ENCODE measurements around the gene COL4A2.

The COL4A2 gene

GRCh38 chr13:110323172-110323891, 16.2 kb downstream of the COL4A2 start:
- no peak for DNase-seq

DNA sequence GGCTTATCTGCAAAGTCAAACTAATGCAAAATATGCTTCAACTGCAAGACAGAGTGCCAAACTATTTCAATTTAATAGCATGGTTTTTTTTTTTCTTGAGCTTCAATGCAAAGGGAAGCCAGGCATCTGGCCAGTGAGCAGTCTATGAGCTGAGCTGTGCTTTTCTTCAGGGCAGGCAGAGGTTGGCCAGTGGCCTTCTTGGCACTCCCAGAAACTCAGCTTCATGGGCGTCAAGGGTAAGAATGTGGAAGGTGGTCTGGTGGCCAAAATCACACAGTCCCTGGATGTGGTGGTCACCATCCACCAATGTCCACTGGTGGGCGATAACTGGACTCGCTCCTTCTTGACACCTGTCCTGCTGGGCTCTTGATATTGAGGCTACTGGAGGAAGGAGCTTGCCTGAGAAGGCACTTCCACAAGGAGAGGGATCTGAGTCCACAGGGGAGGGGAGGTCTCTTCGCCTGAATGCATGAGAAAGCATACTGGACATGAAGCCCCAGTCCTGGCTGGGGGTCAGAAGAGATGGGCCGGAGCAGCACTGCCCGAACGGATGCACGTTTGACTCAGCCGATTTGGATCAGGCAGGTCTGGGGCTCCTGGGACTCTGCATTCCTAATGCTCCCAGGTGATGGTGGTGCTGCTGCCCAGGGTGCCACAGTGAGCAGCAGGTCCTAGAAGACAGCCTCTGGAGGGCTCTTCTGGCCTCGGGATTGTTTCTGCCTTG, 17.1 kb downstream of the COL4A2 start:
- DNase-seq: no peak

DNA sequence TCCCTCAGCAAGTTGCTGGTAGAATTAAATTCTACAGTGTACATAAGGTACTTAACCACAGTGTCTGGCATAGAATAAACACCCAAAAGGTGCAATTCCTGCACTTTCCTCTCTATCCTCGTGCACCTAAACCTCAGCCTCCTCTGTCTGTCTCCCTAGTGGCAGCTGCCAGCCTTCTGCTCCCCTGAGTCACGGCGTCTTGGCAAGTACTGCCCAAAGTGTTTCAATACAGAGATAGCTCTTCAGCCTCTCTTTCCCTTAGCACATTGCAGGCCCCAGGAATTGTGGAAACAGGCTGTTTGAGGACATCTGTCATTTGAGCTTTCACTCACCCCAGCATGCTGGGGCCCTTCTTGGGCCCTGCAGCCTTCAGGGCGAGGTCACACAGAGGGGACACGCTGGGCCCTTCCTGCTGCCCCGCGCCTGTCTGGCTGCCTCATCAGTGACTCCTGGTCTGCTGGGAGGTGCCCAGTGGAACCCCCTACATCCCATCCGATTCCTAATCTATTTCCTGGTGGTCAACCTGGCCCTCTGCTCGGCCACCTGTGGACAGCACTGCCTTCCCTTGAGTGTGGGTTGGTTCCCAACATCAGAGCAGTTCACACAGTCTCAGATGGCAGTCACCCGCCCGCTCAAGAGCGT, 19.3 kb downstream of the COL4A2 start:
- DNase-seq: no peak

DNA sequence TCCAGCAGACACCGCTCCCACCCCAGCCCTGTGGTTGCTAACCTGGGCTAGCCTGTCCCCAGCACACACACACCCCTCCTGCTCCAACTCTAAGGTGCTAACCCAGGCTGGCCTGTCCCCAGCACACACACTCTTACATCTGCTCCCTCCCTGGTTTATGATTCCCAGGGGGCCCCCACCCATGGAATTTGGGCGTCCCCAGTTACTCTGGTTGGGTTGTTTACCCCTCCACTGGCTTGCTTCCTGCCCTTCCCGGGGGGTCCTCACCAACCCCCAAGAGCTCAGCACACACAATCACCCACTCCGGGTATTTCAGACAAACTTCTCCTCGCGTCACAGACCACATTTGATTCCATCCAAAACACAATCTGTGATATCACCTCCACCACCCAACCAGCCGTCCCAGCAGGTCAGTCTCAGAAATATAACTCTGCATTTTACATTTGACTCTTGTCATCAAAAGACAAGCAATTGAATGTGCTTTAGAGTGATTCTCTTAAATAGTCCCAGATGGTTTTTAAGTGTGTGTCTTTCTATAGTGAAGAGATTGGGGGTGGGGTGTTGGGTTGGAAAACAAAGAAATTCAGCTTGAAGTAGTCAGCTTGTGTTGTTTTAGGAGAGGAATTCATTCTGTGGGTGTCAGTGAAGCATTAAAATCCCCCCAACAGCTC, 20.1 kb downstream of the COL4A2 start:
- no peak for DNase-seq

DNA sequence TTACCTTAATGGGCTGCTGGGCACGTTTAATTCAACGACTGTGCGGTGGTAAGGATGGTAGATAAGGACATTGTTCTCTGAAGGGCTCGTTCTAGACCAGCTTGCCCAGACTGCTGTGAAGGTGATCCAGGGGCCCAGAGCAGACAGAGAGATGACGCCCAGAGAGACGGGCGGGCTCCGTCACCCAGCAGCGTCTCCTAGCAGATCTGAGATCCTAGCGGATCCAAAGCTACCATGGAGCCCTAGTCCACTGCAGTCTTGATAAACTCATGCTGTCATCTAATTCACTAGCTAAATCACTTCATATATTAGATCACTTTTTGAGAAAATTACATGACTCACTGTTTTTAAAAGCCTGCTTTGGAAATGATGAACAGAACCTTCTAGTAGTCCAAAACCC, 21.5 kb downstream of the COL4A2 start:
- DNase-seq: no peak

- DNase-seq: no peak
These were observed 22.2 kb downstream of the COL4A2 start for GRCh38 chr13:110329258-110329657.

DNA sequence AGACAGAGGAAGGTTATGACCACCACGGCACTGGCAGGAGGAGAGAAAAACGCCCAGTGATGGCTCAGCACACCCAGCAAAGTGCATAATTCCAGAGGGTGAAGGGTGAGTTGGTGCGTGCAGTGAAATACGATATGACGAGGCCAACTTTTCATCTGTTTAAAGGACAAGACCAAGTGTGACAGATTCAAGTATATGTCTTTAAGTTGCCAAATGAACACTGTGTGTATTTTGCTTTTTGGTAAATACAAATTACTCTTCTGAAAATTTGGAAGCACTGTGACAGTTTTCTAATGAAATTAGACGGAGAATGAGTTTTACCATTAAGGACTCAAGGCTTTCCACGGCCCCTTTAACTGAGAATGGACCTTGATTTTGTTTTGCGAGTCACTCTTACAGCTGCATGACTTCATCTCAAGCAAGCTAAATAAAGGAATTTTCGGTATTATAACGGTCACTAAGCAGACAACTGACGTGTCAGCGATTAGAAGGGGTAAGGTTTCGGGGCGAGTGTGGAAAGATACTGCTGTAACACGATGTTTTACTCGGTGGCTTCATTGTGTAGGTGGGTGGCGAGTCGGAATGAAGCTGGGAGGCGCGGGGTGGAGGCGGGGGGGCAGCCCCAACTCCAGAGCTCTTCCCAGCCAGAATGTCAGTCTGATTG, 22.8 kb downstream of the COL4A2 start:
- no peak for DNase-seq

DNA sequence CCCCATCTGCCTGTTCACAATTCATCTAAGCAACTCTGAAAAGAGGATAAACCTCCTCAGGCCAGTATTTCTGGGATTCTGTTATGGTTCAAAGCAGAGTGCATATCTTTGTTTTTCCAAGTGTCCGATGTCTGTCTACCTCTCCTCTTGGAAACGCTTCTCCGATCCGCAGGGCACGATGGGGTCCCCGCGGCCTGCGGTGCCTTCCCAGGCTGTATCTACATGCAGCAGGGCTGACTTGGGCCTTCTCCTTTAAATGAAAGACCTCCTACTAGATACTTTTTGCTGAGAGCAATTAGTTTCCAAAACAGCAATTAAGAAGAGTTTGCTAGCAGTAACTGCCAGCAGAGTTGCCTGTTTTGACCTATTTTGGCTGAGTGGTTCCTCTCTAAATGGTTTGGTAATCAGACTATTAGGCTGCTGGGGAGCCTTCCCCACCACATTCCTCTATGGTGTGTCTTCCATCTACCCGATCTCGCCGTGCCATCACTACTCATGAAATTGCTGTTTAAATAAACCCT, 23.5 kb downstream of the COL4A2 start:
- no peak for DNase-seq

DNA sequence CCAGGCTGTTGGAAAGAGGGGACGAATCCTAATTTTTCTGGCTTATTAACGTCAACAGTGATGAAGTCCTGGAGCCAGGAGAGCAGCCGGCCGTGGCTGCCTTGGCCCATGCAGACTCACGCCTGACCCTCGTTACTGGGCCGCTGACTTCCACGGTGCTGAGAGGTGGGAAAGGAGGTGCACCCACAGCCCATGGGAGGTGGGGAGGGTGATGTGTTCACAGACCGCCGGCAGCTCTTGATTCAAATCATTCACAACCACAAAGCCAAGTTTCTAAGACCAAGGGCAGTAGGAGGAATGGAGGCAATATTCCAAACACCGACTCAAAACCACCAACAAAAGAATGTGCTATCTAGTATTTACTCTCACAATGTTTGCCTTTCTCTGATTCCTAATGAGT, 24.3 kb downstream of the COL4A2 start:
- no peak for DNase-seq

GRCh38 chr13:110332750-110333149, 25.7 kb downstream of the COL4A2 start:
- DNase-seq: no peak

DNA sequence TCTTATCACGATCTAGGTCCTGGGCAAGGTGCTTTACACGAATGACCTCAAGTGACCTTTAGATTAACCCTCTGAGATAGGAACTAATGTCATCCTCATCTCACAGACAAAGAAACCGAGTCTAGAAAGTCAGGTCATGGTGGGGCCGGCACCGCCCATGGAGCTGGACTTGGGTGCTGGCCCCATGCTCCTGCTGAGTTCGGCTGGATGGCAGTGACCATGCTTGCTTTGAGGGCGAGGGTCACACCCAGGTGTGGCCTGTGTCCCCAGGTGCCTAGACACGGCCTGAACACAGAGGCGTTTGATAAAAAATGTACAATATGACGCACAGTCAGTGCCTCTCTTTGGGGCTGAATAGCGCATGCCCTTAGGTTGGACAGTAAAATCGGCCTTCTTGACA, 26.8 kb downstream of the COL4A2 start:
- no peak for DNase-seq

DNA sequence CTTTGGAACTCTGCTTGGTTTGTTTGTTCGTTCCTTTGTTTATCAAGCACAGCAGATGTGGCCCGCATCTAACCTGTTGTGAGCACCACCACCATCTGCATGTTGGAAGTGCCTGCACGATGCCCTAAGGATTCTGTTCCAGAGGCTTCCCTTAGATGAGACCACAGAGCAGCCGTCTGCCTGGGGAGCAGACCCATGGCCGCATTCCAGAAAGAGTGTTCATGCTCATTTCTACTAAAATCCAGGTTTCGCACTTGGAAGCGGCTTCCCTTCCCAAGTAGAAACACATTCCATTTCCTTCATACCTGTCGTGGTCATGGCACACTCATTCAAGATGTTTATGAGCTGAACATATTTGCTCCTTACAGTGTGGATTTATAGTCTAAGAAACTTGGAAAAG, 27.2 kb downstream of the COL4A2 start:
- DNase-seq: no peak

DNA sequence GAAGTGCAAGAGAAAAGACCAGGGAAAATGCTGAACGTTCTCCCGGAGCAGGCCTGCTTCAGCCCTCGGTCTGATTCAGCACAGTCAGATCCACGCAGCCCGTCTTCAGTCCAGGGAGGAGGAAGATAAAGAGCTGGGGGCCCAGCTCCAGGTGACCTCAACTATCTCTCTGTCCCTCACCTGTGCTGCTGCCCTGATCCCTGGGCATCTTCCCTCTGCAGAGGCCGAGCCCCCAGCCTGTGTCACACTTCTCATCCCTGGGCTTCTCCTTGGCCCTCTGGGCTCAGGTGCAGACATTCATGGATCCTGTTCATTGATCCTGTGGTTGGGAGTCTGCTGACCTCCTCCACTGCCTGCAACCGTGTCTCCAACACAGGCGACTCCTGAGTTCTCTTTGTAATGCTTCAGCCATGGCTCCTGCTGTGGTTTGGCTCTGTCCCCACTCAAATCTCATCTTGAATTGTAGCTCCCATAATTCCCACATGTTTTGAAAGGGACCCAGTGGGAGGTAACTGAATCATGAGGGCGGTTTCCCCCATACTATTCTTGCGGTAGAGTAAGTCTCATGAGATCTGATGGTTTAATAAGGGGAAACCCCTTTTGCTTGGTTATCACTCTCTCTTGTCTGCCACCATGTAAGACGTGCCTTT, 27.9 kb downstream of the COL4A2 start:
- DNase-seq: no peak

DNA sequence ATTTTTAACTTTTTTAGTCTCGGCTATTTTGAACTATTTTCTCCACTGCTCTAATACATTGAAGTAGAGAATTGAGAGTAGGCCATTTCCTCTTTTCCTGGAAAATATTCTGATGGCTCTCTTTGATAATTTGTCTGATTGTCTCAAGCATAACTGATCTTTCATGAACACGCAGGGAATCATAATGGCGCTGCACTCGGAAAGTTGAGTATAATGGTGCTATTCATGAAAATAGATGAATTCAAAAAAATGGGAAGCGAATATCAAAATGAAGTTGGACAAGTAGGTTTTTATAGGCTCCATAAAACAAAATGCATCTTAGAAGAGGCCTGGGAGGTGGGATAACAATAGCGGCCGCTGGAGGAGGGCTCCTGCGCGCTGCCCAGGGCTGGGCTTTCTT, 29.0 kb downstream of the COL4A2 start:
- no peak for DNase-seq

DNA sequence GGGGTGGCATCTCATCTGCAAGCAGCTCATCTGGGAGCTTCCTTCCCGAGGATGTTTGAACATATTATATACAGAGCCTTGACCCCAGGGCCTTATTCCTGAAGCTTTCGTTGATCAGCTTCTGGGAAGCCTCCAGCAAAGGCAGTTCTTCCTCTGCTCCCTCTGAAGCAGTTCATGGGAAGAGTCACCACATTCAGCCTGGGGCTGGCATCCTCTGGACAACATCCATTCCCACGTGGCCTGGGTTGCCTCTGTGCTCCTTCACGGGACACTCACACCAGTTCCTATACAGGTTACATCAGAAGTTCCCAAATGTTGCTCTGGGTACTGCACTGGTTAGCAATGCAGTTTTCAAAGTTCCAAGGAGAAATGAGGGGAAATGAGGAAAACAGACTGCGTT, 29.6 kb downstream of the COL4A2 start:
- no peak for DNase-seq

- no peak for DNase-seq
These were observed 30.2 kb downstream of the COL4A2 start for GRCh38 chr13:110337247-110337646.

DNA sequence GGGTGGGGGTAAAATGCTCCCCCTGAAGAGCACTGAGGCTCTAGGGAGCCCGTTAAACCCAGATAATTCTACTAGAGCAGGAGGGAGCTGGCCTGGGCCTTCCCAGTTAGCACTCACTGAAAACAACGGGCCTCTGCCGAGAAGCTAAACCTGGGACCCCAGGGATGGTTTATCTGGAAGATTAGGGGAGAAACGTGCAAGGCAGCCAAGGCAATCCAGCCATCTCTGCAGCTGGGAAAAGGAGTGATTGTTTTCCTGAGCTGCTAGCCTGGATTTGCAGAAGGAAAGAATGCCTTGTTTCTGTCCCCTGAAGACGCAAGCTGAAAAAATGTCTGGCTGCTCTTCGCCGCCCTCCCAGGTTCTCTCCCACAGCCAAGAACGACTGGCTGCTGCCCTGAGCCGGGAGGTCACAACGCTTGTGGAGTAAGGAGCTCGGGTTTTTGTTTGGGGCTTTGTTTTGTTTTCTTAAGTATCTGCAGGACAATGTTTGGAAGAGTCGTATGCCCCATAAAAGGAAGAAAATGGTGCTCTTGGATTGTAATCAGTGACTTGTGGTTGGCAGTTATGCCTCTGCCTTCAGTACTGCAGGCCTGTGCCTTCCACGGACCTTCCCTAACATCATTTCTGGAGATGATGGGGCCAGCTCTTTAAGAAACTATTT, 31.5 kb downstream of the COL4A2 start:
- no peak for DNase-seq

- no peak for DNase-seq
These were observed 32.2 kb downstream of the COL4A2 start for GRCh38 chr13:110339263-110339662.

- DNase-seq: no peak
These were observed 33.0 kb downstream of the COL4A2 start for GRCh38 chr13:110339975-110340550.

- peak; percentile 59 to 67 for DNase-seq
These were observed 33.8 kb downstream of the COL4A2 start for GRCh38 chr13:110340812-110341444.

All from activated CD4-positive, alpha-beta T cell treated with anti-CD3 and anti-CD28 coated beads, Interleukin-2, amount 50 U/mL, for 48 hours (primary cell).